ENCODE results near the gene IRAK3.
"Not testable (repeated sequence)": the region's sequence is repeated elsewhere in the genome, so short reads cannot be mapped to it uniquely, and the experiment has no call there.

IRAK3 gene

DNA sequence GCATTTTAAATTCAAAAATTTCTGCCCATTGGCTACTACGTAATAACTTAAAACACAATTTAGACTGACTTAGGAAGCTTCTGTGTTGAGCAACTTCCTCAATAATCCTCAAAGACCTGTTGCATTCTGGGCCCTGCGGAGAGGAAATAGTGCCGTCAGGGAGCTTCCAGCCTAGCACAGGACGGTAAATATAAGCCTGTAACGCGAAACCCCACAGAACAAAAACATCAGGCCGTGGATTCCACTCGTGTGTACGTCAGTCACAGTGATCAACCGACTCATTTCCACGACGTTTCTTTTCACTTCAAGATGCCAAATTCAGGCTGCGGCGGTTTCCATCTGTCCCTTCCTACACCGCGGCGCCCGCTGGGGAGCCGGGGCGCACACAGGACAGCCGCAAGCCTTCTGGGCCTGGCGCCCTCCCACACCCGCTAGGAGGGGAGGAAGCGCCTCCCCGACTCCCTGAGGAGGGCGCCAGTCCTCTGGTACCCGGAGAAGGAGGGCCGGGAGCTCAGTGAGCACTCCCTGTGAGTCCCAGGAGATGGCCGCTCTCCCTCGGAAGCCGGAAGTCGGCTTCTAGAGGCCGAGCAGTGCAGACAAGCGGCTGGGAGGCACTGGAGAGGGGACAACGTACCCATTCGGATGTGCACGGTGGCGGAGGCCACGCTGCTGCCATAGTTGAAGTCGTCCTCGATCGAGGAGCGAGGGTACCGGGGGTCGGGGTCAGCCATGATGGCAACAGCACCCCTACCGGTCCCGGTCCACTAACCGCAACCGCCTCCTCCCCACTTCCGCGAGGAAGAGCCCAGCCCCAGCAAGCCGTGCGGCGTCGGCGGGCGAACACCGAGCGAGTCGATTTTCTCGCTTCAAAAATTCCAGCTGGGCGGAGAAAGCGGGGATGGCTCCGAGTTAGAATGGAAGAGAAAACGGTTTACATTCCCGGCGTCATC, 19.5 kb upstream of the IRAK3 start, which contains the start of gene TMBIM4:
TMBIM4 (minus strand) TSS at position 776 of the 950 bp plus-strand sequence; CDS start at position 731, 45 bp downstream.
- peak; percentile 69 to 75 for DNase-seq (ENCODE audit: low read depth in 1 of 2, low spot score in 1 of 2)

DNA sequence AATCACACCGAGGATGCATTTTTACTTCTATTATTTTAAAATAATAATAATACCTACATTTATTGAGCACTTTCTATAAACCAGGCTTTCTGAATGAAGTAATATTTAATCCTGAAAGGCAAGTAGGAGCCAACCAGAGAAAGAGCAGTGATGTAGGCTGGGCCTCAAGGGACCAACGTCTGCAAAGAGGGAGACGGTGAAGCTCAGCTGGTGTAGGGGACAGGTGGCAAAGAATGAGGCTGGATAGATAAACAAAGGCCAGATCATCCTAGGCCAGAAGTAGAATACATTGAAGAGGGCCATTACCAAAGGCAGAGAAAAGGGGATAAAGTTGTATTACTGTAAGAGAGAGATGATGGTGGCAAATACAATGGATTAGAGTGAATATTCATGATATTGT, 18.4 kb upstream of the IRAK3 start:
- no peak for DNase-seq (ENCODE audit: low read depth in 1 of 2, low spot score in 1 of 2)

DNA sequence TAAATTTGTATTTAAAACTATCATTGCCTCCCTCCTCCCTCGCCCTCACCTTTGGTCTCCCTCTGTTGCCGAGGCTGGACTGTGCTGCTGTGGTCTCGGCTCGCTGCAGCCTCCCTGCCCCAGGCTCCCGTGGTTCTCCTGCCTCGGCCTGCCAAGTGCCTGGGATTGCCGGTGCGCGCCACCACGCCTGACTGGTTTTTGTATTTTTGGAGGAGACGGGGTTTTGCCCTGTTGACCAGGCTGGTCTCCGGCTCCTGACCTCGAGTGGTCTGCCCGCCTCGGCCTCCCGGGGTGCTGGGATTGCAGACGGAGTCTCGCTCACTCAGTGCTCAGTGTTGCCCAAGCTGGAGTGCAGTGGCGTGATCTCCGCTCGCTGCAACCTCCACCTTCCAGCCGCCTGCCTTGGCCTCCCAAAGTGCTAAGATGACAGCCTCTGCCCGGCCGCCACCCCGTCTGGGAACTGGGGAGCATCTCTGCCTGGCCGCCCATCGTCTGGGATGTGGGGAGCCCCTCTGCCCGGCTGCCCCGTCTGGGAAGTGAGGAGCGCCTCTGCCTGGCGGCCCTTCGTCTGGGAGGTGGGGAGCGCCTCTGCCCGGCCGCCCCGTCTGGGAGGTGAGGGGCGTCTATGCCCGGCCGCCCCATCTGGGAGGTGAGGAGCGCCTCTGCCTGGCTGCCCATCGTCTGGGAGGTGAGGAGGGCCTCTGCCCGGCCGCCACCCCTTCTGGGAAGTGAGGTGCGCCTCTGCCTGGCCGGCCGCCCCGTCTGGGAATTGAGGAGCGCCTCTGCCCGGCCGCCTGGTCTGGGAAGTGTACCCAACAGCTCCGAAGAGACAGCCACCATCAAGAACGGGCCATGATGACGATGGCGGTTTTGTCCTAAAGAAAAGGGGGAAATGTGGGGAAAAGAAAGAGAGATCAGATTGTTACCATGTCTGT, 14.4 kb upstream of the IRAK3 start:
- not testable (repeated sequence) for DNase-seq (ENCODE audit: low read depth in 1 of 2, low spot score in 1 of 2)

DNA sequence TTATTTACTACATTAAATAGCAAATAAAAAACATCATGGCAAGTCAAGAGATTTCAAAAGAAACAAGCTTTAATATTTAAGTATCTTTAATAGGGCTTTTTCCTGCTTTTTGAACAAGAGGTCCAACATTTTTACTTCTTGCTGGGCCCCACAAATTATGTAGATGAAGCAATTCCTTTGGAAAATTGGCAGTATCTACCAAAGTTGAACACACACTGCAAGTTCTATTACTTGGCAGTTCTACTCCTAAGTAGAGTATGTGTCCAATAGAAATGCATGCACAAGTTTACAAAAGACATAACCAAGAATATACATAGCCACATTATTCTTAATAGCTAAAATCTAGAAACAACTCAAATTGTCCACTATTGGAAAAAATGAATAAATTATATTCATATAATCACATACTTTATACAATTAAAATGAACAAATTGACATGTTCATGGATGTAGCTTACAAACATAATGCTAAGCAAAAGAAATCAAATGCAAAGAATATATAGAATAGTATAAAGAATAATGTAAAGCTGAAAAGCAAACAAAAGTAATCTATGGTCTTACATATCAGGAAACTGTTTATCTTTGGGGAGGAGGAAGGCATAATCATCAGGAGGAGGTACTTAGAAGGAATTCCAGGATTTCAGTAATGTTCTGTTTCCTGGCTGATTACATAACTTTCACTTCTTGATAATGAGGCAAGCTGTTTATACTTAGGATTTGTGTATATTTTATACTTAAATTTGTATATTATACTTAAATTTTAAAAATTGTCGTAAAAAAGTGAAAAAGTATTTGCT, 12.7 kb upstream of the IRAK3 start:
- no peak for DNase-seq (ENCODE audit: low read depth in 1 of 2, low spot score in 1 of 2)

DNA sequence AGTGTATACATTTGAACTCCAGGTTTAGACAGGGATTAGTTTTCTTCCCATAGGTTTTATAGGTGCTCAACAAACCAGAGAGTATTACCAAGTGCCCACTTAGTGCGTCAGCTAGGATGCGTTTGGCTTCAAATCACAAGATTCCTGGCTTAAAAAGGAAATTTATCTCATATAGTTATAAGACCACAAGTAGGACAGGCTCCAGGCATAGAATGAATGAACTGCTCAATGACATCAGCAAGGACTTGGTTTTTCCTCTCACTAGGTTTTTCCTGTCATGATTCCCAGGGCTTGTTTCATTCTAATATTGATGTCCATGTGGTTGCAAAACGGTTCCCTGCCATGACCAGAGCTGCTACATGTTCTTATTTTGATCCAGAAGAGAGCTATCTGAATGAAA, 6.1 kb upstream of the IRAK3 start:
- DNase-seq (ENCODE audit: low read depth in 1 of 2, low spot score in 1 of 2): no peak

DNA sequence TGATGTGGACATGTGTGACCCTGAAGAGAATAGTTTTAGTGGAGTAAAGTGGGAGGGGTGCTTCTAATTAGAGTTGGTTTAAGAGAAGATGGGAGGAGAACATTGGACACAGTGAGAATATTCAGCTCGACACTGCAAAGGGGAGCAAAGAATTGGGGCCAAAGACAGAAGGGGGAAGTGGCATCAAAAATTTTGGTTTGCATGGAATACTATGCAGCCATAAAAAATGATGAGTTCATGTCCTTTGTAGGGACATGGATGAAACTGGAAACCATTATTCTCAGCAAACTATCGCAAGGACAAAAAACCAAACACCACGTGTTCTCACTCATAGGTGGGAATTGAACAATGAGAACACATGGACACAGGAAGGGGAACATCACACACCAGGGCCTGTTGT, 4.2 kb upstream of the IRAK3 start:
- not testable (repeated sequence) for DNase-seq (ENCODE audit: low read depth in 1 of 2, low spot score in 1 of 2)

DNA sequence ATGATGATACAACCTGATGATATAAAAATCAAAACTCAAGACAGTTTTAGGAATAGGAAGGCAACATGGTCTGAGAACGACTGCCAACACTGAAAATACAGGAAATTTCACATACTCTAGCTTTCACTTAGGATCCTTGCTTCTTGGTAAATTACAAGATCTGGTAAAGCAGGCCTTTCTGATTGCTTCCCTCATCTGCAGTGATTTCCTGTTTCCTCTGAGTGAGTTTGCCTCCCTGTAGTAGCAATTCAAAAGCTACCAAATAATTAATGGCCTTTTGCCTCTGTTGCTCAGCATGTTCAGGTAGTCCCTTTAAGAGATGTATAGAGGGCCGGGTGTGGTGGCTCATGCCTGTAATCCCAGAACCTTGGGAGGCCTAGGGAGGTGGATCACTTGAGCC, 2.0 kb upstream of the IRAK3 start:
- no peak for DNase-seq (ENCODE audit: low read depth in 1 of 2, low spot score in 1 of 2)

DNA sequence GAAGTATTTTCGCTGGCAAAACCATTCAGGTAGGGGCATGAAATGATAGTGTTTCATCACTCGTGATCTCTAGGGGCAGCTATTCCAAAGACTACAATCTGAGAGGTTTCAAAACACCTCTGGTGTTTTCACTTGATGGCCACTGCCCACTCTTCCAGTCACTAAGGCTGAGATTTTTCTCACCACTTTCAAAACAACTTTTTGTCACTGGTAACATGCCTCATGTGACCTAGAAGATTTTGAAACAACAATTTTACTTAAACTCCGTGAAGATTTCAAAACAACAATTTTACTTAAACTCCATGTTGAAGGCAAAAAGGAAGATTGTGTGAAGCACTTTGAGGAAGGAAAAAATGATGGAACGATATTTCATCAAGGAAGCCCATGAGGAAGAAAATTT, 1.2 kb upstream of the IRAK3 start:
- DNase-seq (ENCODE audit: low read depth in 1 of 2, low spot score in 1 of 2): no peak

DNA sequence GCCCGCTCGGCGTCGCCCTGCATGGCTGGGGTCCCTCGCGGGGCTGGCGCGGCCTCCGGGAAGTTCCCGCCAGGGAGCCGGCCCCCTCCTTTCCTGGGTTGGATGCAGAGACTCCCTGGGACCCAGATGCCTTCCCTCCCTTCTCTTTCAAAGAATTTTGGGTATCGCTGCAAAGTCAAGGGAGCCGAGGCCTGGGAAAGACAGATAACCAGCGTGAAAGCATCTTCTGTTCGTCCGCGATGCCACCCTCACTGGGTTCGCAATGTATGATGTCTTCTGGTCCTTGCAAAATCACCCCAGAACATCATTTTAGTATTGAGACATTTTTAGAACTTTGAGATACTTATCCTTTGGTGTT, 451 bp downstream of the IRAK3 start:
- no peak for DNase-seq (ENCODE audit: low read depth in 1 of 2, low spot score in 1 of 2)

DNA sequence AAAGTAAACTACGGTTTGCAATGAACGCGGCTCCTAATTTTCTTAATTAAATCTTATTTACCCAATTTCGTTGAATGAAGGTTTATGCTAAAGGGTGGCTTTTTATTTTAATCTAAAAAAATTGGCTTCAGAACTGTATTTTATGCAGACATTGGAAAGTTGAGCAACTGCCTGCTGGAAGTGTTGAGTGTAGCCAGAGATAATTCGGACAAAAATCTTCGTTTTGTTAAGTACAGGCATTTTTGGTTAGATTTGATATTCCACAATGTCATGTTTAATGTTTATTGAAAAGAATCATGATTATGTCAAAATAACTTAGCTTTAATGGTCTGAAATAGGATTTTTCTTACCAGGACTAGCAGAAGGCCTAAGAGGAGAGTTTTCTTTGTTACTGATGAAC, 875 bp downstream of the IRAK3 start:
- no peak for DNase-seq (ENCODE audit: low read depth in 1 of 2, low spot score in 1 of 2)

DNA sequence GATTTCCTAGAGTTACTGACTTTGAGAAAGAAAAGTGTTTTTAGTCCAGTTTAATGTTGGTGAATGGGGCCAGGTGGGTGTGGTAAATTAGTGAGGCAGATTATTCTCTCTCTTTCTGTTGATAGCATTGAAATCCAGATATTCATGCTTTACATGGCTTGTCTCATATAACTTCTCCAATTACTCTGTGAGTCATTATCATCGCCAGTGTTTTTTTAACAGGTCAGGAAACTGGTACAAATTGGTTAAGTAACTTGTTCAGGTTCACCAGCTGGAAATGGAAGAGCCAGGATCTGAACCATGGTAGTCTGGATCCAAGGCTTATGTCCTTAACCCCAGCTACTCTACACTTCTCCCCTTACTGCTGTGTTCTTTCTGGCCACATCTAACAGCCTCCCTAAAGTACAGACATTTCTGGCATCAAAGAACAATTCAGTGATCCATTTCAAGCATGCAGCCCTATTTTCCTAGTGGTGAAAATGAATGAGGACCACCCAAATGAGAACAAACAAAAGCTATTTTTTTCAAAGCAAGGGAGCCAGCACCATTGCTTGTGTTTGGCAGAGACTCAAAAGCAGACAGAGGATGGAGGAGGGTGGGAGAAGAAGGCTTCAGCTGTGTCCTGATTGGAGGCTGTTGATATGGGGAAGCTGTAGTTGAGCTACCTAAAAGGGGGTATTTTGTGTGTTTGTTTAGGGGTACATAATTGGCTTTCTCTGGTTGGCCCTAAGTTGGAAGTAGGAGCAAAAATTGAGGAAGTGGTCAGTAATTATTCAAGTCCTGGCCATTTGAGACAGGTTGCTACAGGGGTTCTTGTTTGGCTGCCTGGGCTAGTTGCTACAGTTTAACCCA, 1.7 kb downstream of the IRAK3 start:
- no peak for DNase-seq (ENCODE audit: low read depth in 1 of 2, low spot score in 1 of 2)

DNA sequence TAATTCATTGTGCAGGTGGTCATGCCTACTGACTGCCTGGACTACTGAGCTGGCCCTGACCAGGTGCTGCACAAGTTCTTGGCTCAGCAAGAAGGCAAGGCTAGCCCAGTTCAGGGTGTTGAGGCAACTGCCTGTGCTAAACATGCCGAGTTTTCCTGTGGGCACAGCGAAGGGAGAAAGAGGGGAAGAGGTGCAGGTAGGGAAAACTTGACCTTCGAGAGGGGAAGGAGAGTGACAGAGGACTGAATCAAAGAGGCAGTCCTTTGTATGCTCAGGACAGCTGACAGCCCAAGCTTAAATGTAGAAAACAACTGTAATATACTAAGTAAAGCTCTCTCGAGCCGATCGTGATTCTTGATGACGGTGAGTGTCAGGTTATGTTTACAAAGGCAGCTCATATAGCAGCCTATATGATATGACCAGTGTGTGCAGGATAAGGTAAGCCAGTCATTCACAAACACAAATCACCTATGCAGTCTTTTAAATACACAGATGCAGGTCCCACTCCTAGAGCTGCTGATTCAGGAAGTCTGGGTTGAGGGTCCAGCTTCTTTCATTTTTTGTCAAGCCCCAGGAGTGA, 2.6 kb downstream of the IRAK3 start:
- DNase-seq (ENCODE audit: low read depth in 1 of 2, low spot score in 1 of 2): no peak

DNA sequence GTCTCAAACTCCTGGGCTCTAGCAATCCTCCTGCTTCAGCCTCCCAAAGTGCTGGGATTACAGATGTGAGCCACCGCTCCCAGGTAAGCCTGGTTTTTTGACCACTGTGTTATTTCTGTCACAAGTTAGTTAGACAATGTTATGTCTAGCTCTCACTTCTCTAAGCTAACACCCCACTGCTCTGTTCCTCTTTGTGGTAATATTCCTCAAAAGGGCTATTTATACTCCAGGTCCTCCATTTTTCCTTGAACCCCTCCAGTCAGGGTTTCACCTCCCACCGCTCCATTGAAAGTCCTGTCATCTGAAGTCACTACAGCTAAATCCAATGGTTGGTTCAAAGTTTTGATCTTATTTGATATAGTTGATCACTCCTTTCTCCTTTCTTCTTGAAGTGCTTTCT, 5.1 kb downstream of the IRAK3 start:
- no peak for DNase-seq (ENCODE audit: low read depth in 1 of 2, low spot score in 1 of 2)

DNA sequence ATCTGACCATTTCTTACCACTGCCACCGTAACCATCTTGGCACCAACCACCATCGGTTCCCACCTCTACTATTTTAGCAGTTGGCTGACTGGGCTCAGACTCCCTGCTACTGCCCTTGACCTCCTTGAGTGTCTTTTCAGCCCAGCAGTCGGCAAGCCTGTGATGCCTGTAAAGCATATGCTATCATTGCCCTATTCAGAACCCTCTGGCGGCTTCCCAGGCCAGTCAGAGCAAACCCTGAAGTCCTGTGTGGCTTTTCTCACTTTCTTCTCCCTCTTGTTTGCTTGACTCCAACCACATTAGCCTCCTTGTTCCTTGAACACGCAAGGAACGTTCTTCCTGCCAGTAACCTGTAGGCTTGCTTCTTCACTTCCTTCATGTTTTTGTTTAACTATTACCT, 6.2 kb downstream of the IRAK3 start:
- DNase-seq (ENCODE audit: low read depth in 1 of 2, low spot score in 1 of 2): no peak

DNA sequence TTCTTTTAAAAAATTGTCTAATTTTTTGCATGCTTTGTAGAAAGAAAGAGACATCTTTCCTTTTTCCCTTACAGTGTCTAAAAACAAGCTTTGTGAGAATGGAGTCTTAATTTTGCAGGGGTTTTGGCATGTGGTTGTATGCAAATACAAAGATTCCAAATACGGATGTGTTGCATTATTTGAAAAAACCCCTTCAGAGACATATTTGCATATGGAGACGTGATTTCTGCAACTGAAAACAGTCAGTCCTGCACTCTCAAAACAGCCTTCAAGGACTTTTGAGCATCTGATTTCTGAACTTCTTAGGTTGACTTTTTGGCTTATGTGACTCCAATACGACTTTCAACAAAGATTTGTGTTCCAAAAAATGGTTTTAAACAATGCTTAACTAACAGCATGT, 7.8 kb downstream of the IRAK3 start:
- no peak for DNase-seq (ENCODE audit: low read depth in 1 of 2, low spot score in 1 of 2)

DNA sequence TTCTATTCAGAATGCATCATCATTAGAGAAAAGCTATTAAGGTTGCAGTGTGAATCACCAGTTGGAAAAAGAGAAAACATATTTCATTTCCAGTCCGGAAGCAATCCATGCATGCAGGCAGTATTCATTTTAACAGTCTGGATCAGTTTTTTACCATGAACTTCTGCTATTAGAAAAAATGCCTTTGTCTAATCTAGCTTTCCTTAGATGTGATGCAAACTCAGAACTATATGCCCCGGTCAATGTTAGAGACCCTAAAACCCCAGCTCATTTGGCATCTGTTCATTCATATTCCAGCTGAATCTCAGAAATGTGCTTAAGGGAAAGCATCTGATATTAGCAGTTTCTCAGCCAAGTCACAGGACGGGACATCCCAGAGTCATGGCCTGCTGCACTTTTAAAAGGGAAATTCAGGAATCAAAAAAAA, 8.5 kb downstream of the IRAK3 start:
- DNase-seq (ENCODE audit: low read depth in 1 of 2, low spot score in 1 of 2): no peak

DNA sequence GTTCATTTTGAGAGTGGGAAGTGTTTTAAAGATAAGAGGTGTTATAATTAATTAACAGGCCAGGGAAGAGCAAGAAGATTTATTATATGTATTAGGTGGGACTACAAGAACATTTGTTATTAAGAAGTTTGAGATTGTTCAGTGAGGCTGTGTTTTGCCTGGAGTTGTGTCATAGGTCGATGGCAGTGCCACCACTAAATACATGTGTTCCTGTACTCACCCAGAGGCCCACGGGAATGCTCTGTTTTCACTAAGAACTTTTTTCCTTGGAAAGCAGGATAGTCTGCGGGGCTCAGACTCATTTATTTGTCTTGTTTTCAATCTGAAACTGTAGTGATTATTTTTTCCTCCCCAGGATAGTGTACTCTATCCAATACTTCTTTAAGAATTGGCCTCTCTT, 10.1 kb downstream of the IRAK3 start:
- DNase-seq (ENCODE audit: low read depth in 1 of 2, low spot score in 1 of 2): no peak

DNA sequence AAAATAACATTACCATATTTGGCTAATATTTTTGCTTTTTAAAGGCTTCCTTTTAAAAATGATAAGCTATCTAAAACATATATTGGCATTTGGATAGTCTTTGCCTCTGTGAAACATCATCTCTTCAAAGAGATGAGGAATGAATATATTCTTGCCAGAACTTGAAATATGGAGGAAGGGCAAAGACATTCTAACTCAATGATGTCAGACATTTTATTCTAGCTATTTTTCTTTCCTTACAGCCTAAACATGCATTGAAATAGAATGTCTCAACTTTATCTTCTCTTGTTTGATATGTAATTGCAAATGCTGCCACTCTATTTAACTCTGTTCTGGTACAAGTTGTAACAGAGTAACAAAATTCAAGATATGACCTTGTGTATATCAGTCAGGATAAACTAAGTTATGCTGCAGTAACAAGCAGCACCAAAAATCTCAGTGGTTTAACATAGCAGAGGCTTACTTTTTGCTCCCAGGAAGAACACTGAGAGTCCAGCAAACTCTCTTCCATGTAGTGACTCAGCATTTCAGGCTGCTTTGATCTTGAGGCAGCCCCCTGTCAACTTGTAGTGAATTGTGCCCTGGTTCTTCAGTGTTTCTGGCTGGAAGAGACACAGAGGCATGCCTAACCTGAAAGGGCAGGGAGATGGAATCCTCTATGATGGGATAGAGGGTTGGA, 11.0 kb downstream of the IRAK3 start:
- no peak for DNase-seq (ENCODE audit: low read depth in 1 of 2, low spot score in 1 of 2)

DNA sequence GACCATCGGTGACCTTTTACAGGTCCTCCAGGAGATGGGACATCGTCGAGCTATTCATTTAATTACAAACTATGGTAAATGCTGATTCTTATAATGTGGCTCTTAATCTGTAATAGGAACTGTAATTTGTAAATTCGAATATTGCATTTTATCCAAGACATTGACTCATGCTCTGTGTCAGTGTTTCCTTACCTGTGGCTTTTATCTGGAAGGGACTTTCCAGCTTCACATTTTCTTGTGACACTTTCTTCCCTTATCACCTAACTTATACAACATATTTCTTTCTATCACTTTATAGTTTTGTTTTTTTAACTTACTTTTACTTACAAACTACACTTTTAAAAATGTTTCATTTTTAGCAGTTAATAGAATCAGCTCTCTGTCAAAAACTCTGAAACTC, 14.8 kb downstream of the IRAK3 start:
- no peak for DNase-seq (ENCODE audit: low read depth in 1 of 2, low spot score in 1 of 2)
